HG03095 (cell line): Measurements from ENCODE around the gene ANKRD33B.
A peak's percentile ranks its signal among the peaks of the same experiment; 100 is the strongest.
"Not testable (repeated sequence)": the region's sequence is repeated elsewhere in the genome, so short reads cannot be mapped to it uniquely, and the experiment has no call there.

Source experiments
- ATAC-seq: cut with Tn5 transposase; IDR thresholded peaks from one replicate; pipeline ENCODE4 v1.9.1; 2021; ENCODE audit warnings: moderate library complexity; ENCODE audit not compliant: unreplicated experiment

The ANKRD33B gene

GRCh38 chr5:10611290-10611689, 47.4 kb downstream of the ANKRD33B start:
- no peak for ATAC-seq

- no peak for ATAC-seq
Observed at GRCh38 chr5:10612251-10612650, 48.4 kb downstream of the ANKRD33B start.

- no peak for ATAC-seq
Observed at GRCh38 chr5:10615693-10616092, 51.8 kb downstream of the ANKRD33B start.

- no peak for ATAC-seq
Observed at GRCh38 chr5:10617103-10617502, 53.2 kb downstream of the ANKRD33B start.

GRCh38 chr5:10618311-10618710, 54.4 kb downstream of the ANKRD33B start:
- no peak for ATAC-seq

GRCh38 chr5:10619649-10620048, 55.8 kb downstream of the ANKRD33B start:
- ATAC-seq: no peak

GRCh38 chr5:10620346-10620745, 56.5 kb downstream of the ANKRD33B start:
- peak; percentile 51 for ATAC-seq

GRCh38 chr5:10621832-10622231, 58.0 kb downstream of the ANKRD33B start:
- no peak for ATAC-seq

GRCh38 chr5:10622810-10623209, 58.9 kb downstream of the ANKRD33B start:
- ATAC-seq: no peak

GRCh38 chr5:10623305-10623910, 59.5 kb downstream of the ANKRD33B start:
- ATAC-seq: no peak

- no peak for ATAC-seq
Observed at GRCh38 chr5:10624206-10624605, 60.3 kb downstream of the ANKRD33B start.

- ATAC-seq: no peak
Observed at GRCh38 chr5:10624679-10625078, 60.8 kb downstream of the ANKRD33B start.

GRCh38 chr5:10625700-10626472, 62.0 kb downstream of the ANKRD33B start:
- ATAC-seq: no peak

GRCh38 chr5:10626473-10627013, 62.7 kb downstream of the ANKRD33B start:
- peak; percentile 30 for ATAC-seq

GRCh38 chr5:10627160-10627701, 63.4 kb downstream of the ANKRD33B start:
- no peak for ATAC-seq

GRCh38 chr5:10628601-10629000, 64.7 kb downstream of the ANKRD33B start:
- ATAC-seq: no peak

GRCh38 chr5:10629682-10630081, 65.8 kb downstream of the ANKRD33B start:
- no peak for ATAC-seq

GRCh38 chr5:10630126-10630525, 66.3 kb downstream of the ANKRD33B start:
- ATAC-seq: no peak

- ATAC-seq: not testable (repeated sequence)
Observed at GRCh38 chr5:10630744-10631143, 66.9 kb downstream of the ANKRD33B start.

GRCh38 chr5:10631316-10631996, 67.6 kb downstream of the ANKRD33B start:
- peak; percentile 3 for ATAC-seq

- peak; percentile 34 for ATAC-seq
Observed at GRCh38 chr5:10632110-10632761, 68.4 kb downstream of the ANKRD33B start.
